GM12875 (cell line): ENCODE measurements around the gene MYDGF.

ENCODE experiments used
- H3K4me3 ChIP-seq: one replicate; pipeline ENCODE4 v1.5.1; 2011; ENCODE audit warnings: low read depth, low read length, control low read depth
- CTCF ChIP-seq: IDR thresholded peaks from 2 replicates; pipeline ENCODE4 v1.5.1; 2011; ENCODE audit warnings: low read depth, mild to moderate bottlenecking, control low read depth, inconsistent platforms, low read length, moderate library complexity, borderline replicate concordance; ENCODE audit not compliant: insufficient read depth

MYDGF gene

GRCh38 chr19:4699826-4700692 is 29.9 kb upstream of the MYDGF start:
- H3K4me3 ChIP-seq: no peak overlapping the region
- no peak for TF ChIP-seq CTCF

- H3K4me3 ChIP-seq: no peak overlapping the region
- no peak for TF ChIP-seq CTCF
These were observed 27.2 kb upstream of the MYDGF start for GRCh38 chr19:4697304-4697703.

GRCh38 chr19:4695224-4695731 is 25.1 kb upstream of the MYDGF start:
- H3K4me3 ChIP-seq: no peak overlapping the region

GRCh38 chr19:4694211-4694987 is 24.3 kb upstream of the MYDGF start:
- no peak for TF ChIP-seq CTCF
- no peak overlapping the region for H3K4me3 ChIP-seq

More at GRCh38 chr19:4695224-4695731, 25.1 kb upstream of the MYDGF start:
- TF ChIP-seq CTCF: no peak

- no peak overlapping the region for H3K4me3 ChIP-seq
- no peak for TF ChIP-seq CTCF
These were observed 23.5 kb upstream of the MYDGF start for GRCh38 chr19:4693471-4694121.

GRCh38 chr19:4693078-4693350 is 22.9 kb upstream of the MYDGF start:
- no peak overlapping the region for H3K4me3 ChIP-seq
- TF ChIP-seq CTCF: no peak
